PC-3 (cell line): ENCODE results near the gene POR. TPM values are rescaled to one million over a fixed set of nuclear protein-coding genes. Genes with fewer than 3 reads are reported as not detected.
"Not testable (repeated sequence)": the region's sequence is repeated elsewhere in the genome, so short reads cannot be mapped to it uniquely, and the experiment has no call there.

ENCODE experiments used
- ATAC-seq: fragments of 200-7000 bp; cut with Tn5 transposase; 2 replicates; pipeline ENCODE4 v1.9.1; 2020; ENCODE audit warnings: mild to moderate bottlenecking, moderate library complexity
- BruUV-seq: library from RNA; stranded (reverse); fragments of 400-500 nt; replicated peaks from 2 replicates; lab custom pipeline; 2021; lab: Mats Ljungman, UMichigan
- CTCF ChIA-PET: fragments of 300-600 bp; sonication (Branson Sonifier 250); formaldehyde crosslinking; loops from one replicate; lab custom pipeline; 2022; ENCODE audit warnings: antibody characterized with exemption; lab: Charles Lee
- POLR2A ChIA-PET: fragments of 300-600 bp; sonication (Branson Sonifier 250); formaldehyde crosslinking; loops from one replicate; lab custom pipeline; 2022; ENCODE audit warnings: antibody characterized with exemption; ENCODE audit not compliant: unreplicated experiment; lab: Charles Lee
- DNase-seq: peaks from one replicate; pipeline ENCODE4 v3.0.0-alpha.2; 2015
- H2AFZ ChIP-seq: fragments of 300-600 bp; sonication (generic); 2 replicates; pipeline ENCODE4 v1.6.0; 2016; ENCODE audit warnings: antibody characterized with exemption, low read length
- H3F3A ChIP-seq: fragments of 300-600 bp; sonication (generic); one replicate; pipeline ENCODE4 v1.6.0; 2017; ENCODE audit warnings: antibody characterized with exemption, low read length, control low read depth, mild to moderate bottlenecking; ENCODE audit not compliant: unreplicated experiment
- H3K27ac ChIP-seq: fragments of 300-600 bp; sonication (generic); 2 replicates; pipeline ENCODE4 v1.5.1; 2016; ENCODE audit warnings: mild to moderate bottlenecking, low read length
- H3K27me3 ChIP-seq: fragments of 300-600 bp; sonication (generic); 2 replicates; pipeline ENCODE4 v1.6.1; 2016; ENCODE audit warnings: low read length, mixed read lengths
- H3K36me3 ChIP-seq: fragments of 300-600 bp; sonication (generic); 2 replicates; pipeline ENCODE4 v1.6.1; 2016; ENCODE audit warnings: low read depth, mixed run types, low read length, mixed read lengths
- H3K4me1 ChIP-seq: fragments of 300-600 bp; sonication (generic); 2 replicates; pipeline ENCODE4 v1.5.1; 2016; ENCODE audit warnings: low read length; ENCODE audit not compliant: insufficient read depth
- H3K4me2 ChIP-seq: fragments of 300-600 bp; sonication (generic); 2 replicates; pipeline ENCODE4 v1.6.0; 2016; ENCODE audit warnings: low read length
- H3K4me3 ChIP-seq: fragments of 300-600 bp; sonication (generic); 2 replicates; pipeline ENCODE4 v1.5.1; 2016; ENCODE audit warnings: mild to moderate bottlenecking, low read length, mixed read lengths
- H3K79me2 ChIP-seq: fragments of 300-600 bp; sonication (generic); 2 replicates; pipeline ENCODE4 v1.6.1; 2017; ENCODE audit warnings: low read length, mixed read lengths
- H3K9ac ChIP-seq: fragments of 300-600 bp; sonication (generic); 2 replicates; pipeline ENCODE4 v1.6.0; 2016; ENCODE audit warnings: mild to moderate bottlenecking, low read length
- H3K9me2 ChIP-seq: fragments of 300-600 bp; sonication (generic); replicated peaks from 2 replicates; pipeline ENCODE4 v1.6.1; 2016; ENCODE audit warnings: mixed run types, low read length, mixed read lengths
- H3K9me3 ChIP-seq: fragments of 300-600 bp; sonication (generic); 2 replicates; pipeline ENCODE4 v1.6.1; 2016; ENCODE audit warnings: low read length, mixed read lengths
- H4K20me1 ChIP-seq: fragments of 300-600 bp; sonication (generic); 2 replicates; pipeline ENCODE4 v1.6.1; 2016; ENCODE audit warnings: low read length, mixed read lengths
- EZH2 ChIP-seq: fragments of 300-600 bp; sonication (generic); IDR thresholded peaks from one replicate; pipeline ENCODE4 v1.6.1; 2017; ENCODE audit warnings: antibody characterized with exemption, mild to moderate bottlenecking, low read length; ENCODE audit not compliant: unreplicated experiment
- EZH2phosphoT487 ChIP-seq: fragments of 300-600 bp; sonication (generic); IDR thresholded peaks from 2 replicates; pipeline ENCODE4 v1.6.1; 2018; ENCODE audit warnings: mild to moderate bottlenecking, antibody characterized with exemption, low read length, borderline replicate concordance
- intact Hi-C: fragments of 100-400 bp; cut with micrococcal nuclease; formaldehyde crosslinking; loops from 2 replicates; pipeline ENCODE4 v1.9.0; 2023
- total RNA-seq: library from RNA; depleted of rRNA; stranded (reverse); fragments of >200 nt; gene quantifications from 2 replicates; pipeline ENCODE4 v1.2.3, GENCODE V29; 2014
- TF ChIP-seq, protein P1 (sequence below): fragments of 300-600 bp; sonication (generic); conservative IDR thresholded peaks from 2 replicates; pipeline ENCODE4 v1.5.1; 2017; ENCODE audit warnings: antibody characterized with exemption, low read depth, mild to moderate bottlenecking, low read length

POR gene
- total RNA-seq, 1 experiment from 2014 or later = 112 TPM

DNA sequence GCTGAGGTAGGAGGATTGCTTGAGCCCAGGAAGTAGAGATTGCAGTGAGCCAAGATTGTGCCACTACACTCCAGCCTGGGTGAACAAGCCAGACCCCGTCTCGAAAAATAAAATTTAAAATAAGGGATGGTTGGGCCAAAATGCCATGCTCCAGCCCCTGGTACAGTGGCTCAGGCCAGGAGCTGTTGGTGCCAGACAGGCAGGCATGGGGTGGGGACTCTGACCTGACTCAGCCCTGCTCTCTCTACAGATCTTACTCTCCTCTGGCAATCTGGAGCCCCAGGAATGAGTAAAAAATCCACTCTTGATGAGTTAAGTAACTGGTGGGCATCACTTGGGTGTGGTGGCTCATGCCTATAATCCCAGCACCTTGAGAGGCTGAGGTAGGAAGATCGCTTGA lies 87.9 kb downstream of the POR start:
- Histone ChIP-seq H2AFZ (no peak overlapping the region), H3K4me2 (no peak overlapping the region), H3K4me3 (no peak overlapping the region), H3K9me3 (no peaks in the 10 kb centered on the region), H3K4me1 (no peaks in the 10 kb centered on the region), H3F3A (no peaks in the 10 kb centered on the region), H4K20me1 (no peaks in the 10 kb centered on the region), H3K79me2 (no peaks in the 10 kb centered on the region), H3K9me2 (no peaks in the 10 kb centered on the region), H3K36me3 (no peaks in the 10 kb centered on the region), H3K27me3 (no peaks in the 10 kb centered on the region), H3K9ac (no peak overlapping the region), H3K27ac (no peak overlapping the region)
- POLR2A ChIA-PET = no interaction called here
- BruUV-seq = no TSS peak
- TF ChIP-seq EZH2 (no peak), EZH2phosphoT487 (no peak)
- TF ChIP-seq, protein P1, sequence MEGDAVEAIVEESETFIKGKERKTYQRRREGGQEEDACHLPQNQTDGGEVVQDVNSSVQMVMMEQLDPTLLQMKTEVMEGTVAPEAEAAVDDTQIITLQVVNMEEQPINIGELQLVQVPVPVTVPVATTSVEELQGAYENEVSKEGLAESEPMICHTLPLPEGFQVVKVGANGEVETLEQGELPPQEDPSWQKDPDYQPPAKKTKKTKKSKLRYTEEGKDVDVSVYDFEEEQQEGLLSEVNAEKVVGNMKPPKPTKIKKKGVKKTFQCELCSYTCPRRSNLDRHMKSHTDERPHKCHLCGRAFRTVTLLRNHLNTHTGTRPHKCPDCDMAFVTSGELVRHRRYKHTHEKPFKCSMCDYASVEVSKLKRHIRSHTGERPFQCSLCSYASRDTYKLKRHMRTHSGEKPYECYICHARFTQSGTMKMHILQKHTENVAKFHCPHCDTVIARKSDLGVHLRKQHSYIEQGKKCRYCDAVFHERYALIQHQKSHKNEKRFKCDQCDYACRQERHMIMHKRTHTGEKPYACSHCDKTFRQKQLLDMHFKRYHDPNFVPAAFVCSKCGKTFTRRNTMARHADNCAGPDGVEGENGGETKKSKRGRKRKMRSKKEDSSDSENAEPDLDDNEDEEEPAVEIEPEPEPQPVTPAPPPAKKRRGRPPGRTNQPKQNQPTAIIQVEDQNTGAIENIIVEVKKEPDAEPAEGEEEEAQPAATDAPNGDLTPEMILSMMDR = no peak
- no peak for ATAC-seq
- intact Hi-C loops = no loop called here
- CTCF ChIA-PET = no interaction called here
- no peak for DNase-seq

DNA sequence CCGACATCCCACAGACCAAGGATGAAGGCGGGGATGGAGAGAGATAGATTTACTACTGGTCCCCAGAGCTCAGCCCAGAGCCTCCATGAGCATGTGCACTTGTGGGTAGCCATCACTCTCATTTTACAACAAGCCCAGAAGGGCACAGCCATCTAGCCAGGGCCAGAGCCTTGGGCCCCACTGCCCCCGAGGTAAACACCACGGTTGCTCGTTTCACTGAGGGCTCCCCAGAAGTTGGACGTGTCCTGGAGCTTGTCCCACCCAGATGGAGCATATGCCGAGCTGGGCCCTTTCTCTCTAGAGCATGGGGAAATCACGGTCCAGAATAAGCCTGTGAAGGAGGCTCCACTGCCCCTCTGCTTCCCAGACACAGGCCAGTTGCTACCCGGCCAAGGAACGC lies 88.4 kb downstream of the POR start:
- ChIA-PET POLR2A (no interaction called here), CTCF (no interaction called here)
- Histone ChIP-seq H3K4me1 (no peaks in the 10 kb centered on the region), H4K20me1 (no peaks in the 10 kb centered on the region), H2AFZ (no peak overlapping the region), H3K79me2 (no peaks in the 10 kb centered on the region), H3K4me2 (no peak overlapping the region), H3K36me3 (no peaks in the 10 kb centered on the region), H3K9me2 (no peaks in the 10 kb centered on the region), H3K27ac (no peak overlapping the region), H3K9ac (no peak overlapping the region), H3F3A (no peaks in the 10 kb centered on the region), H3K4me3 (no peak overlapping the region), H3K27me3 (no peaks in the 10 kb centered on the region), H3K9me3 (no peaks in the 10 kb centered on the region)
- DNase-seq (no peak), ATAC-seq (no peak)
- intact Hi-C loops = no loop called here
- no TSS peak for BruUV-seq
- TF ChIP-seq, protein P1 = no peak
- TF ChIP-seq EZH2phosphoT487 = no peak
- no peak for TF ChIP-seq EZH2

DNA sequence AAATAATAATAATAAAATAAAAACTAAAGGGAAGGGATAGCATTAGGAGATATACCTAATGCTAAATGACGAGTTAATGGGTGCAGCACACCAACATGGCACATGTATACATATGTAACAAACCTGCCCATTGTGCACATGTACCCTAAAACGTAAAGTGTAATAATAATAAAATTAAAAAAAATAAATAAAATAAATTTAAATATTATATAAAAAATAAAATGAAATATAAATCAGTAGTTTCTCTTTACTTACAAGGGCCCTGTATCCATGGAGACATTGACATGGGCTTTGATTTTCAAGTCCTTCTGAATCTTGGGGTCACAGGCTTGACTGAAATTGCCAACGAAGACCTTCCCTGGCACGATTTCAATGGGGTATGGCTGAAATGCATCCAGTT lies 90.0 kb downstream of the POR start:
- CTCF ChIA-PET = interaction anchor here (0.6 kb wide), 1 partner anchor 258 kb away, joined by 3 read pairs; no protein-coding TSS in a partner anchor
- H2AFZ ChIP-seq, H3K4me1 ChIP-seq, BruUV-seq, H3K27me3 ChIP-seq, H3K27ac ChIP-seq, ATAC-seq, H3K4me2 ChIP-seq, H3K79me2 ChIP-seq, H3K9ac ChIP-seq, H3K4me3 ChIP-seq, POLR2A ChIA-PET, DNase-seq, H3K9me2 ChIP-seq, H3F3A ChIP-seq, H3K36me3 ChIP-seq, H4K20me1 ChIP-seq, intact Hi-C loops, H3K9me3 ChIP-seq: not testable (repeated sequence)
